GM23338 (cell line): ENCODE results near the gene USP49. TPM values are rescaled to one million over a fixed set of nuclear protein-coding genes. Genes with fewer than 3 reads are reported as not detected.

Experiments
- ATAC-seq: fragments of 200-7000 bp; cut with Tn5 transposase; 3 replicates; pipeline ENCODE4 v1.9.1; 2020
- DNase-seq: peaks from one replicate; pipeline ENCODE4 v3.0.0-alpha.2; 2015; ENCODE audit warnings: low spot score
- H2AFZ ChIP-seq: fragments of 200-600 bp; sonication (generic); 2 replicates; pipeline ENCODE4 v1.8.0; 2016; ENCODE audit warnings: antibody characterized with exemption, mild to moderate bottlenecking, moderate library complexity
- H3F3A ChIP-seq: fragments of 200-600 bp; sonication (generic); replicated peaks from 2 replicates; pipeline ENCODE4 v1.8.0; 2017; ENCODE audit warnings: antibody characterized with exemption, mixed run types, low read depth
- H3K27ac ChIP-seq: fragments of 200-600 bp; sonication (generic); 2 replicates; pipeline ENCODE4 v1.6.1; 2016; ENCODE audit warnings: low read depth
- H3K27me3 ChIP-seq: fragments of 200-600 bp; sonication (generic); 2 replicates; pipeline ENCODE4 v1.8.0; 2016; ENCODE audit warnings: mild to moderate bottlenecking, mixed run types, moderate library complexity; ENCODE audit not compliant: insufficient read depth
- H3K36me3 ChIP-seq: fragments of 200-600 bp; sonication (generic); 2 replicates; pipeline ENCODE4 v1.8.0; 2016; ENCODE audit warnings: mild to moderate bottlenecking; ENCODE audit not compliant: insufficient read depth
- H3K4me1 ChIP-seq: fragments of 200-600 bp; sonication (generic); 2 replicates; pipeline ENCODE4 v1.8.0; 2016; ENCODE audit warnings: mild to moderate bottlenecking, moderate library complexity; ENCODE audit not compliant: insufficient read depth
- H3K4me2 ChIP-seq: fragments of 200-600 bp; sonication (generic); 2 replicates; pipeline ENCODE4 v1.7.1; 2017; ENCODE audit warnings: mixed run types
- H3K4me3 ChIP-seq: fragments of 200-600 bp; sonication (generic); 2 replicates; pipeline ENCODE4 v1.6.1; 2016; ENCODE audit warnings: mixed run types
- H3K79me2 ChIP-seq: fragments of 200-600 bp; sonication (generic); replicated peaks from 2 replicates; pipeline ENCODE4 v1.8.0; 2017; ENCODE audit warnings: mild to moderate bottlenecking; ENCODE audit not compliant: insufficient read depth
- H3K9me2 ChIP-seq: fragments of 200-600 bp; sonication (generic); 2 replicates; pipeline ENCODE4 v1.8.0; 2017; ENCODE audit not compliant: insufficient read depth
- H4K20me1 ChIP-seq: fragments of 200-600 bp; sonication (generic); replicated peaks from 2 replicates; pipeline ENCODE4 v1.8.0; 2017; ENCODE audit warnings: mild to moderate bottlenecking; ENCODE audit not compliant: insufficient read depth
- H3K27ac Mint-ChIP-seq: 2 replicates; pipeline ENCODE4 v1.8.0; 2020; ENCODE audit warnings: inconsistent platforms, mild to moderate bottlenecking, moderate library complexity, mixed read lengths
- H3K27me3 Mint-ChIP-seq: 3 replicates; pipeline ENCODE4 v1.8.0; 2022; ENCODE audit warnings: low read depth, mild to moderate bottlenecking, moderate library complexity, mixed read lengths, inconsistent platforms; ENCODE audit not compliant: insufficient read depth, poor library complexity
- H3K36me3 Mint-ChIP-seq: 3 replicates; pipeline ENCODE4 v1.8.0; 2021; ENCODE audit warnings: low read depth, mild to moderate bottlenecking, inconsistent platforms, moderate library complexity, mixed read lengths
- H3K4me1 Mint-ChIP-seq: 3 replicates; pipeline ENCODE4 v1.8.0; 2020; ENCODE audit warnings: mild to moderate bottlenecking, inconsistent platforms, mixed read lengths
- H3K4me3 Mint-ChIP-seq: 3 replicates; pipeline ENCODE4 v1.8.0; 2021; ENCODE audit warnings: moderate library complexity, mild to moderate bottlenecking, inconsistent platforms, mixed read lengths
- H3K9me3 Mint-ChIP-seq: 3 replicates; pipeline ENCODE4 v1.8.0; 2020; ENCODE audit warnings: moderate library complexity, mild to moderate bottlenecking, inconsistent platforms, mixed read lengths
- CREB1 ChIP-seq: fragments of 250-450 bp; sonication (Bioruptor Pico); IDR thresholded peaks from 2 replicates; pipeline ENCODE4 v1.5.0; 2020; ENCODE audit warnings: low read depth, mild to moderate bottlenecking, moderate library complexity
- CTCF ChIP-seq, 2 experiments: fragments of 200-600 bp in 1 of 2; sonication (generic) in 1 of 2; conservative IDR thresholded peaks; 2 replicates each; pipeline versions ENCODE4 v1.5.1 to v1.6.1; 2016 to 2017; ENCODE audit warnings: antibody characterized with exemption in 2 of 2, low read depth in 2 of 2, mild to moderate bottlenecking in 2 of 2, moderate library complexity in 1 of 2
- EZH2 ChIP-seq: fragments of 200-600 bp; sonication (generic); IDR thresholded peaks from one replicate; pipeline ENCODE4 v1.8.0; 2017; ENCODE audit warnings: antibody characterized with exemption, mild to moderate bottlenecking, low read depth; ENCODE audit not compliant: unreplicated experiment
- EZH2phosphoT487 ChIP-seq: fragments of 200-600 bp; sonication (generic); IDR thresholded peaks from one replicate; pipeline ENCODE4 v1.8.1; 2018; ENCODE audit warnings: antibody characterized with exemption; ENCODE audit not compliant: unreplicated experiment
- JUNB ChIP-seq: IDR thresholded peaks from one replicate; pipeline ENCODE4 v1.6.1; 2016; ENCODE audit warnings: antibody characterized with exemption; ENCODE audit not compliant: unreplicated experiment
- NANOG ChIP-seq: IDR thresholded peaks from 2 replicates; pipeline ENCODE4 v1.6.1; 2016; ENCODE audit warnings: antibody characterized with exemption, borderline replicate concordance
- POLR2AphosphoS5 ChIP-seq: IDR thresholded peaks from 2 replicates; pipeline ENCODE4 v1.6.1; 2016; ENCODE audit warnings: antibody characterized with exemption, low read depth
- STAT1 ChIP-seq: IDR thresholded peaks from one replicate; pipeline ENCODE4 v1.6.1; 2016; ENCODE audit warnings: antibody characterized with exemption; ENCODE audit not compliant: unreplicated experiment
- ZNF114 ChIP-seq: fragments of 250-450 bp; sonication (Bioruptor Pico); IDR thresholded peaks from 2 replicates; pipeline ENCODE4 v1.5.0; 2020; ENCODE audit warnings: mild to moderate bottlenecking, moderate library complexity
- ZNF331 ChIP-seq: fragments of 250-450 bp; sonication (Bioruptor Pico); IDR thresholded peaks from 2 replicates; pipeline ENCODE4 v1.5.0; 2020; ENCODE audit warnings: low read depth, mild to moderate bottlenecking, moderate library complexity
- polyA plus RNA-seq: library from polyadenylated mRNA; unstranded; fragments of >200 nt; fragmentation: Nextera tagmentation; extraction: Ambion mirVana; gene quantifications from 2 replicates; pipeline ENCODE4 v1.2.1, GENCODE V29; 2016
- total RNA-seq: library from RNA; depleted of rRNA; stranded (reverse); fragments of >200 nt; shearing (Covaris generic); gene quantifications from 2 replicates; pipeline ENCODE4 v1.2.3, GENCODE V29; 2014
- TF ChIP-seq, protein P1 (sequence below): fragments of 250-450 bp; sonication (Bioruptor Pico); IDR thresholded peaks from 2 replicates; pipeline ENCODE4 v1.5.0; 2020; ENCODE audit warnings: mild to moderate bottlenecking, moderate library complexity
- TF ChIP-seq, protein P2 (sequence below): IDR thresholded peaks from 2 replicates; pipeline ENCODE4 v1.6.1; 2016; ENCODE audit warnings: antibody characterized with exemption
- TF ChIP-seq, protein P3 (sequence below): IDR thresholded peaks from one replicate; pipeline ENCODE4 v1.6.1; 2018; ENCODE audit warnings: antibody characterized with exemption; ENCODE audit not compliant: unreplicated experiment

The USP49 gene
- total and polyA plus RNA-seq, 2 experiments from 2014 or later, result 5.9 to 21.5 TPM

DNA sequence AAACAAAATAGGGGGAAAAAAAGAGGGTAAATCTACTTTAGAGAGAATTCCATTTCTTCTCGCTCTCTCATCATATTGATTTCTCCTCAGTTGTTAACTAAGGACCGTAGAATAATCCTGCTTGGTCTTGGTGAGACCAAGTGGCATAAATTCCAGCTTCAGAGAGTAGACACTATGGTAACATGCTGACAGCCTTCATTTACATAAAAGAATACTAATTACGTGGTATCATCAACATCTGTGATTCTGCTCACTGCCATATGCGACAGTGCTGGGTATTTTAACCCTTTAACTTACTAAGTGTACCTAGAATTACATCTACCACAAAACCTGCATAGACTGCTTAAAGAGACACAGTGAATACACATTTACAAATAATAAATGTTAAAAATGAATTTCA, 80.5 kb downstream of the USP49 start:
- H2AFZ ChIP-seq, result no peak overlapping the region
- H3K27ac Mint-ChIP-seq, result no peak overlapping the region
- no peaks in the 10 kb centered on the region for H3K9me2 ChIP-seq
- H3K27ac ChIP-seq, result no peak overlapping the region
- no peak for DNase-seq
- no peak overlapping the region for H3K4me3 Mint-ChIP-seq
- H3K36me3 Mint-ChIP-seq, result no peaks in the 10 kb centered on the region
- H3K27me3 ChIP-seq, result no peaks in the 10 kb centered on the region
- no peaks in the 10 kb centered on the region for H3K36me3 ChIP-seq
- TF ChIP-seq NANOG, result no peak
- TF ChIP-seq CTCF (conservative IDR thresholded peaks at IDR 0.05; ENCODE audit: low read depth in 2 of 2), result no peak
- TF ChIP-seq STAT1, result no peak
- no peak for TF ChIP-seq EZH2phosphoT487
- TF ChIP-seq, protein P1, sequence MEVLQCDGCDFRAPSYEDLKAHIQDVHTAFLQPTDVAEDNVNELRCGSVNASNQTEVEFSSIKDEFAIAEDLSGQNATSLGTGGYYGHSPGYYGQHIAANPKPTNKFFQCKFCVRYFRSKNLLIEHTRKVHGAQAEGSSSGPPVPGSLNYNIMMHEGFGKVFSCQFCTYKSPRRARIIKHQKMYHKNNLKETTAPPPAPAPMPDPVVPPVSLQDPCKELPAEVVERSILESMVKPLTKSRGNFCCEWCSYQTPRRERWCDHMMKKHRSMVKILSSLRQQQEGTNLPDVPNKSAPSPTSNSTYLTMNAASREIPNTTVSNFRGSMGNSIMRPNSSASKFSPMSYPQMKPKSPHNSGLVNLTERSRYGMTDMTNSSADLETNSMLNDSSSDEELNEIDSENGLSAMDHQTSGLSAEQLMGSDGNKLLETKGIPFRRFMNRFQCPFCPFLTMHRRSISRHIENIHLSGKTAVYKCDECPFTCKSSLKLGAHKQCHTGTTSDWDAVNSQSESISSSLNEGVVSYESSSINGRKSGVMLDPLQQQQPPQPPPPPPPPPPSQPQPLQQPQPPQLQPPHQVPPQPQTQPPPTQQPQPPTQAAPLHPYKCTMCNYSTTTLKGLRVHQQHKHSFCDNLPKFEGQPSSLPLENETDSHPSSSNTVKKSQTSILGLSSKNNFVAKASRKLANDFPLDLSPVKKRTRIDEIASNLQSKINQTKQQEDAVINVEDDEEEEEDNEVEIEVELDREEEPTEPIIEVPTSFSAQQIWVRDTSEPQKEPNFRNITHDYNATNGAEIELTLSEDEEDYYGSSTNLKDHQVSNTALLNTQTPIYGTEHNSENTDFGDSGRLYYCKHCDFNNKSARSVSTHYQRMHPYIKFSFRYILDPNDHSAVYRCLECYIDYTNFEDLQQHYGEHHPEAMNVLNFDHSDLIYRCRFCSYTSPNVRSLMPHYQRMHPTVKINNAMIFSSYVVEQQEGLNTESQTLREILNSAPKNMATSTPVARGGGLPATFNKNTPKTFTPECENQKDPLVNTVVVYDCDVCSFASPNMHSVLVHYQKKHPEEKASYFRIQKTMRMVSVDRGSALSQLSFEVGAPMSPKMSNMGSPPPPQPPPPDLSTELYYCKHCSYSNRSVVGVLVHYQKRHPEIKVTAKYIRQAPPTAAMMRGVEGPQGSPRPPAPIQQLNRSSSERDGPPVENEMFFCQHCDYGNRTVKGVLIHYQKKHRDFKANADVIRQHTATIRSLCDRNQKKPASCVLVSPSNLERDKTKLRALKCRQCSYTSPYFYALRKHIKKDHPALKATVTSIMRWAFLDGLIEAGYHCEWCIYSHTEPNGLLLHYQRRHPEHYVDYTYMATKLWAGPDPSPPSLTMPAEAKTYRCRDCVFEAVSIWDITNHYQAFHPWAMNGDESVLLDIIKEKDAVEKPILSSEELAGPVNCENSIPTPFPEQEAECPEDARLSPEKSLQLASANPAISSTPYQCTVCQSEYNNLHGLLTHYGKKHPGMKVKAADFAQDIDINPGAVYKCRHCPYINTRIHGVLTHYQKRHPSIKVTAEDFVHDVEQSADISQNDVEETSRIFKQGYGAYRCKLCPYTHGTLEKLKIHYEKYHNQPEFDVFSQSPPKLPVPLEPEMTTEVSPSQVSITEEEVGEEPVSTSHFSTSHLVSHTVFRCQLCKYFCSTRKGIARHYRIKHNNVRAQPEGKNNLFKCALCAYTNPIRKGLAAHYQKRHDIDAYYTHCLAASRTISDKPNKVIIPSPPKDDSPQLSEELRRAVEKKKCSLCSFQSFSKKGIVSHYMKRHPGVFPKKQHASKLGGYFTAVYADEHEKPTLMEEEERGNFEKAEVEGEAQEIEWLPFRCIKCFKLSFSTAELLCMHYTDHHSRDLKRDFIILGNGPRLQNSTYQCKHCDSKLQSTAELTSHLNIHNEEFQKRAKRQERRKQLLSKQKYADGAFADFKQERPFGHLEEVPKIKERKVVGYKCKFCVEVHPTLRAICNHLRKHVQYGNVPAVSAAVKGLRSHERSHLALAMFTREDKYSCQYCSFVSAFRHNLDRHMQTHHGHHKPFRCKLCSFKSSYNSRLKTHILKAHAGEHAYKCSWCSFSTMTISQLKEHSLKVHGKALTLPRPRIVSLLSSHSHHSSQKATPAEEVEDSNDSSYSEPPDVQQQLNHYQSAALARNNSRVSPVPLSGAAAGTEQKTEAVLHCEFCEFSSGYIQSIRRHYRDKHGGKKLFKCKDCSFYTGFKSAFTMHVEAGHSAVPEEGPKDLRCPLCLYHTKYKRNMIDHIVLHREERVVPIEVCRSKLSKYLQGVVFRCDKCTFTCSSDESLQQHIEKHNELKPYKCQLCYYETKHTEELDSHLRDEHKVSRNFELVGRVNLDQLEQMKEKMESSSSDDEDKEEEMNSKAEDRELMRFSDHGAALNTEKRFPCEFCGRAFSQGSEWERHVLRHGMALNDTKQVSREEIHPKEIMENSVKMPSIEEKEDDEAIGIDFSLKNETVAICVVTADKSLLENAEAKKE (CRISPR knock-in tag), result no peak
- TF ChIP-seq, protein P2, sequence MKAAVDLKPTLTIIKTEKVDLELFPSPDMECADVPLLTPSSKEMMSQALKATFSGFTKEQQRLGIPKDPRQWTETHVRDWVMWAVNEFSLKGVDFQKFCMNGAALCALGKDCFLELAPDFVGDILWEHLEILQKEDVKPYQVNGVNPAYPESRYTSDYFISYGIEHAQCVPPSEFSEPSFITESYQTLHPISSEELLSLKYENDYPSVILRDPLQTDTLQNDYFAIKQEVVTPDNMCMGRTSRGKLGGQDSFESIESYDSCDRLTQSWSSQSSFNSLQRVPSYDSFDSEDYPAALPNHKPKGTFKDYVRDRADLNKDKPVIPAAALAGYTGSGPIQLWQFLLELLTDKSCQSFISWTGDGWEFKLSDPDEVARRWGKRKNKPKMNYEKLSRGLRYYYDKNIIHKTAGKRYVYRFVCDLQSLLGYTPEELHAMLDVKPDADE, result no peak
- TF ChIP-seq JUNB, result no peak
- no peak for TF ChIP-seq EZH2
- TF ChIP-seq, protein P3, sequence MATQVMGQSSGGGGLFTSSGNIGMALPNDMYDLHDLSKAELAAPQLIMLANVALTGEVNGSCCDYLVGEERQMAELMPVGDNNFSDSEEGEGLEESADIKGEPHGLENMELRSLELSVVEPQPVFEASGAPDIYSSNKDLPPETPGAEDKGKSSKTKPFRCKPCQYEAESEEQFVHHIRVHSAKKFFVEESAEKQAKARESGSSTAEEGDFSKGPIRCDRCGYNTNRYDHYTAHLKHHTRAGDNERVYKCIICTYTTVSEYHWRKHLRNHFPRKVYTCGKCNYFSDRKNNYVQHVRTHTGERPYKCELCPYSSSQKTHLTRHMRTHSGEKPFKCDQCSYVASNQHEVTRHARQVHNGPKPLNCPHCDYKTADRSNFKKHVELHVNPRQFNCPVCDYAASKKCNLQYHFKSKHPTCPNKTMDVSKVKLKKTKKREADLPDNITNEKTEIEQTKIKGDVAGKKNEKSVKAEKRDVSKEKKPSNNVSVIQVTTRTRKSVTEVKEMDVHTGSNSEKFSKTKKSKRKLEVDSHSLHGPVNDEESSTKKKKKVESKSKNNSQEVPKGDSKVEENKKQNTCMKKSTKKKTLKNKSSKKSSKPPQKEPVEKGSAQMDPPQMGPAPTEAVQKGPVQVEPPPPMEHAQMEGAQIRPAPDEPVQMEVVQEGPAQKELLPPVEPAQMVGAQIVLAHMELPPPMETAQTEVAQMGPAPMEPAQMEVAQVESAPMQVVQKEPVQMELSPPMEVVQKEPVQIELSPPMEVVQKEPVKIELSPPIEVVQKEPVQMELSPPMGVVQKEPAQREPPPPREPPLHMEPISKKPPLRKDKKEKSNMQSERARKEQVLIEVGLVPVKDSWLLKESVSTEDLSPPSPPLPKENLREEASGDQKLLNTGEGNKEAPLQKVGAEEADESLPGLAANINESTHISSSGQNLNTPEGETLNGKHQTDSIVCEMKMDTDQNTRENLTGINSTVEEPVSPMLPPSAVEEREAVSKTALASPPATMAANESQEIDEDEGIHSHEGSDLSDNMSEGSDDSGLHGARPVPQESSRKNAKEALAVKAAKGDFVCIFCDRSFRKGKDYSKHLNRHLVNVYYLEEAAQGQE, result no peak
- no peak for TF ChIP-seq ZNF331
- TF ChIP-seq POLR2AphosphoS5, result no peak
- no peak for TF ChIP-seq ZNF114 (CRISPR knock-in tag)
- no peak for TF ChIP-seq CREB1
- H3K9me3 Mint-ChIP-seq, result no peaks in the 10 kb centered on the region
- ATAC-seq, result no peak
- no peaks in the 10 kb centered on the region for H3K79me2 ChIP-seq
- H3F3A ChIP-seq, result no peaks in the 10 kb centered on the region
- no peaks in the 10 kb centered on the region for H3K4me1 ChIP-seq
- peaks cover 3% of the 10 kb centered on the region for H3K27me3 Mint-ChIP-seq
- no peak overlapping the region for H3K4me3 ChIP-seq
- H3K4me1 Mint-ChIP-seq, result no peaks in the 10 kb centered on the region; the same call in 2 of the 3 replicates
- H3K4me2 ChIP-seq, result no peak overlapping the region
- peaks cover 9% of the 10 kb centered on the region; the same call in 1 of the 2 replicates for H4K20me1 ChIP-seq
